Caco-2 (cell line): ENCODE measurements around the gene ACTL8. TPM values are rescaled to one million over a fixed set of nuclear protein-coding genes. Genes with fewer than 3 reads are reported as not detected.

ENCODE experiments used
- BruUV-seq: library from RNA; stranded (reverse); fragments of 400-500 nt; replicated peaks from 2 replicates; lab custom pipeline; 2021; lab: Mats Ljungman, UMichigan
- CTCF ChIA-PET: fragments of 300-600 bp; sonication (Branson Sonifier 250); formaldehyde crosslinking; loops from one replicate; lab custom pipeline; 2022; ENCODE audit warnings: antibody characterized with exemption; lab: Charles Lee
- POLR2A ChIA-PET: fragments of 300-600 bp; sonication (Branson Sonifier 250); formaldehyde crosslinking; loops from one replicate; lab custom pipeline; 2022; ENCODE audit warnings: antibody characterized with exemption; lab: Charles Lee
- DNase-seq, 2 experiments: peaks; one replicate each; pipeline versions ENCODE4 v3.0.0 to v3.0.0-alpha.2; 2020 to 2022
- H3K27me3 ChIP-seq: replicated peaks from 2 replicates; pipeline ENCODE4 v1.6.0; 2011; ENCODE audit warnings: low read length; ENCODE audit not compliant: control insufficient read depth, insufficient read depth
- H3K36me3 ChIP-seq: 2 replicates; pipeline ENCODE4 v1.5.1; 2011; ENCODE audit warnings: low read length; ENCODE audit not compliant: control insufficient read depth, insufficient read depth
- H3K4me1 ChIP-seq: fragments of 250-450 bp; sonication (Bioruptor Pico); 2 replicates; pipeline ENCODE4 v1.5.1; 2020; ENCODE audit warnings: mild to moderate bottlenecking
- H3K4me3 ChIP-seq: 2 replicates; pipeline ENCODE4 v1.5.1; 2011; ENCODE audit warnings: low read depth, mild to moderate bottlenecking, control low read depth, low read length
- H3K9me3 ChIP-seq: fragments of 250-450 bp; sonication (Bioruptor Pico); 2 replicates; pipeline ENCODE4 v1.5.1; 2020; ENCODE audit warnings: mild to moderate bottlenecking, moderate library complexity
- H3K27ac Mint-ChIP-seq: one replicate; pipeline ENCODE4 v1.8.0; 2022; ENCODE audit warnings: mixed read lengths; ENCODE audit not compliant: unreplicated experiment
- H3K27me3 Mint-ChIP-seq: one replicate; pipeline ENCODE4 v1.8.0; 2022; ENCODE audit warnings: mixed read lengths; ENCODE audit not compliant: insufficient read depth, unreplicated experiment
- H3K36me3 Mint-ChIP-seq: one replicate; pipeline ENCODE4 v1.8.0; 2022; ENCODE audit warnings: mild to moderate bottlenecking, mixed read lengths; ENCODE audit not compliant: insufficient read depth, unreplicated experiment
- H3K4me1 Mint-ChIP-seq: one replicate; pipeline ENCODE4 v1.8.0; 2022; ENCODE audit warnings: low read depth, mixed read lengths; ENCODE audit not compliant: unreplicated experiment
- H3K4me3 Mint-ChIP-seq: one replicate; pipeline ENCODE4 v1.8.0; 2022; ENCODE audit warnings: mild to moderate bottlenecking, moderate library complexity, mixed read lengths; ENCODE audit not compliant: unreplicated experiment
- H3K9me3 Mint-ChIP-seq: one replicate; pipeline ENCODE4 v1.8.0; 2022; ENCODE audit warnings: mixed read lengths; ENCODE audit not compliant: unreplicated experiment
- CTCF ChIP-seq, 2 experiments: fragments of 200-600 bp in 1 of 2; IDR thresholded peaks; 1 replicate in 1 of 2; 2 replicates in 1 of 2; pipeline versions ENCODE4 v1.5.1 to v1.8.0; 2011 to 2022; ENCODE audit warnings: antibody characterized with exemption in 1 of 2, control low read depth in 1 of 2, inconsistent platforms in 1 of 2, low read depth in 1 of 2, low read length in 1 of 2, mild to moderate bottlenecking in 1 of 2, moderate library complexity in 1 of 2; ENCODE audit not compliant: insufficient read depth in 1 of 2, severe bottlenecking in 1 of 2, unreplicated experiment in 1 of 2
- intact Hi-C: fragments of 100-400 bp; cut with micrococcal nuclease; formaldehyde crosslinking; loops from one replicate; pipeline ENCODE4 v1.10.0; 2022; ENCODE audit not compliant: unreplicated experiment
- total RNA-seq: library from RNA; stranded (reverse); gene quantifications from 2 replicates; pipeline ENCODE4 v1.2.3, GENCODE V29; 2022

ACTL8 gene
- total RNA-seq, 1 experiment from 2014 or later = 79.3 TPM

DNA sequence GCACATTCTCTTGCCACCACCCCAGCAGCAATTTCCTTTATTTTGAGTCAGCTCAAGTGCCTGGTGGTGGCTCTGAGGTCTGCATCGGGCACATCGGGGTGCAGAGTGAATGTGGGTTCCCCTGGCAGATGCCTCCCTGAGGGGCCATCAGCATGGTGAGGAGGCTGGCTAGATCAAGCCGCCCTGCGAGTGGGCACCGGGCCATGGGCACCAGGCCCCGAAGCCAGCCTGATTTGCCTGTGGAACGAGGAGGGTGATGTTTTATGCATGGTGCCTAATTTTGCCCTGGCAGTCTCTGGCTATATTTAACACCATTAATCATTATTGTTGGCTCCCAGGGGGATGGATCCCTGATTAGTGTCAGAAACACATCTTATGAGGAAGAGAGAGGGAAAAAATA is 36.3 kb downstream of the ACTL8 start:
- Histone ChIP-seq H3K4me1 (peaks cover 8% of the 10 kb centered on the region; the same call in 1 of the 2 replicates), H3K4me3 (no peak overlapping the region), H3K36me3 (no peaks in the 10 kb centered on the region), H3K9me3 (no peaks in the 10 kb centered on the region), H3K27me3 (no peaks in the 10 kb centered on the region)
- peaks cover 6% of the 10 kb centered on the region for H3K36me3 Mint-ChIP-seq
- ChIA-PET POLR2A (no interaction called here), CTCF (interaction anchor here (0.6 kb wide), 1 partner anchor 15 kb away, joined by 4 read pairs; no protein-coding TSS in a partner anchor)
- H3K27me3 Mint-ChIP-seq = no peaks in the 10 kb centered on the region
- no peak for TF ChIP-seq CTCF (IDR thresholded peaks at IDR 0.05; ENCODE audit: insufficient read depth in 1 of 2, low read depth in 1 of 2, low read length in 1 of 2, severe bottlenecking in 1 of 2, unreplicated experiment in 1 of 2)
- no peak for DNase-seq
- BruUV-seq = no TSS peak
- H3K4me3 Mint-ChIP-seq = no peak overlapping the region
- H3K9me3 Mint-ChIP-seq = no peaks in the 10 kb centered on the region
- intact Hi-C loops = no loop called here
- no peaks in the 10 kb centered on the region for H3K4me1 Mint-ChIP-seq
- H3K27ac Mint-ChIP-seq = no peak overlapping the region

DNA sequence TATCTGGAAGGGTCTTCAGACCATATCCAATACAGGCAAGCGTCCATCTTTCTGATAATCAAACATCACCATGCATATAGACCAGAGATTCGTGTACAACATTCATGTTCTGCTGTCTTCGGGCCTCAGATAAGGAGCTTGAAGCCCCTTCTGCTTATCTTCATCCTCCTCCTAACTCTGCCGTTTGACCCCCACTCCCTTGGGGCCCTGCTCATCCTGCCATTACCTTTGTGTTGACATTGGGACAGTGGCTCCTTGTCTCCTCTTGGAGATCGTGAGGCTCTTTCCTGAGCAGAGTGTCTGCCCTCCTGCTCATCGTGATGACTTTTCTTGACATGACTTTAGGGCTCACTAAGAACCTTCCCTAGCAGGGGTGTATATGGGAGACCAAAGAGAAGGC is 37.3 kb downstream of the ACTL8 start:
- CTCF ChIA-PET = no interaction called here
- Histone ChIP-seq H3K36me3 (no peaks in the 10 kb centered on the region), H3K4me3 (no peak overlapping the region), H3K4me1 (peaks cover 8% of the 10 kb centered on the region; the same call in 1 of the 2 replicates), H3K9me3 (no peaks in the 10 kb centered on the region), H3K27me3 (no peaks in the 10 kb centered on the region)
- H3K9me3 Mint-ChIP-seq = no peaks in the 10 kb centered on the region
- H3K4me3 Mint-ChIP-seq = no peak overlapping the region
- POLR2A ChIA-PET = no interaction called here
- no TSS peak for BruUV-seq
- DNase-seq = no peak
- peaks cover 5% of the 10 kb centered on the region for H3K36me3 Mint-ChIP-seq
- no peak overlapping the region for H3K27ac Mint-ChIP-seq
- TF ChIP-seq CTCF (IDR thresholded peaks at IDR 0.05; ENCODE audit: insufficient read depth in 1 of 2, low read depth in 1 of 2, low read length in 1 of 2, severe bottlenecking in 1 of 2, unreplicated experiment in 1 of 2) = no peak
- no peaks in the 10 kb centered on the region for H3K27me3 Mint-ChIP-seq
- H3K4me1 Mint-ChIP-seq = no peaks in the 10 kb centered on the region
- intact Hi-C loops = no loop called here

GRCh38 chr1:17795081-17795809 is 40.1 kb downstream of the ACTL8 start:
- intact Hi-C loops = loop anchor here (5.0 kb wide), 1 partner anchor 38 kb away; the partner anchor contains the start of gene ACTL8
- ChIA-PET CTCF (no interaction called here), POLR2A (no interaction called here)
- Histone ChIP-seq H3K9me3 (no peaks in the 10 kb centered on the region), H3K27me3 (no peaks in the 10 kb centered on the region), H3K4me3 (no peak overlapping the region), H3K4me1 (peaks cover 8% of the 10 kb centered on the region; the same call in 1 of the 2 replicates), H3K36me3 (no peaks in the 10 kb centered on the region)
- BruUV-seq = no TSS peak
- no peak for TF ChIP-seq CTCF (IDR thresholded peaks at IDR 0.05; ENCODE audit: insufficient read depth in 1 of 2, low read depth in 1 of 2, low read length in 1 of 2, severe bottlenecking in 1 of 2, unreplicated experiment in 1 of 2)
- Mint-ChIP-seq H3K27me3 (peaks cover 7% of the 10 kb centered on the region), H3K9me3 (no peaks in the 10 kb centered on the region), H3K27ac (no peak overlapping the region), H3K4me1 (no peaks in the 10 kb centered on the region), H3K4me3 (no peak overlapping the region), H3K36me3 (no peaks in the 10 kb centered on the region)
- peak in 1 of 2 experiments; percentile 31 for DNase-seq
